Neuron (in vitro differentiated cells): ENCODE measurements around the gene KHDRBS2.

Experiments
- H2AFZ ChIP-seq: one replicate; pipeline ENCODE4 v1.6.1; 2013; ENCODE audit warnings: low read depth, mild to moderate bottlenecking, inconsistent platforms, low read length, moderate library complexity
- H3K27me3 ChIP-seq: one replicate; pipeline ENCODE4 v1.6.1; 2013; ENCODE audit warnings: low read length; ENCODE audit not compliant: insufficient read depth
- H3K36me3 ChIP-seq: one replicate; pipeline ENCODE4 v1.6.1; 2013; ENCODE audit warnings: low read length; ENCODE audit not compliant: insufficient read depth
- H3K4me1 ChIP-seq: one replicate; pipeline ENCODE4 v1.6.1; 2013; ENCODE audit warnings: low read length; ENCODE audit not compliant: insufficient read depth
- H3K4me3 ChIP-seq: 2 replicates; pipeline ENCODE4 v1.5.1; 2013; ENCODE audit warnings: mild to moderate bottlenecking, low read length, moderate library complexity
- H3K9me3 ChIP-seq: one replicate; pipeline ENCODE4 v1.6.1; 2013; ENCODE audit warnings: low read length

Gene KHDRBS2

DNA sequence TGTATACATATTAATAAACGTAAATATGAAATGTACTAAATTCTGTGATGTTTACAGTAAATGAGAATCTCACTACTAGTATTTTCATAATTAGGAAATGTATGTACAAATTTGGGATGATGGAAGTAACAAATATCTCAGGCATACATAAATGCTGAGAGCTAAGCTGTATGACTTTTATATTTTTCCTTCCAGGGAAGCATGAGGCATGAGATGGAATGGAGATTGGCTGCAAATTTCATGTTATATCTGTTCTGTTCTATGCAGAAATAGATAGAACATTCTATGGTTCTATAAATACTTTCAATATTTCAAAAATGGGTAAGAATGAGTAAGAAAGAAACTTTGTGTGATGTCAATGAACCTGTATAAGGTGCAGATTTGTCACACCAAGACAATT, 335.2 kb downstream of the KHDRBS2 start:
- Histone ChIP-seq H3K4me1 (peaks cover 20% of the 10 kb centered on the region), H3K36me3 (no peaks in the 10 kb centered on the region), H2AFZ (no peak overlapping the region), H3K9me3 (no peaks in the 10 kb centered on the region), H3K27me3 (no peaks in the 10 kb centered on the region), H3K4me3 (no peak overlapping the region)

DNA sequence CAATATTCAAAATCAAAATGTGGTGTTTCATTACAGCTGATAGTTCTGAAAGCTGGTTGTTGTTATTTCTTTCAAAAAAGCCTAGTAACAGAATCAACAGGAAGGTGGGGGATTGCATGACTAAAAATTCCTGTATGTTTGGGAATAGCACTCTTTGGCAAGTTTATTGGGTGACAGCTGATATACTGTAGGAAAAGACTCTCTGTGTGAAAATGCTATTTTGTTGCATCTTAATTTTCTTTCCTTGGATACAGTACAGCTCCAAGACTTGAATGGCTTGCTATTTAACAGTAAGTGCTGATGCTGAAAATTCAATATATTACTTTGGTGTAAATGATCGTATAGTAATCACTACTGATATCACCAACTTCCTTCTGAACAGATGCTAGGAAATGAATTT, 336.1 kb downstream of the KHDRBS2 start:
- H3K27me3 ChIP-seq = no peaks in the 10 kb centered on the region
- H3K9me3 ChIP-seq = no peaks in the 10 kb centered on the region
- H3K4me1 ChIP-seq = peaks cover 20% of the 10 kb centered on the region

DNA sequence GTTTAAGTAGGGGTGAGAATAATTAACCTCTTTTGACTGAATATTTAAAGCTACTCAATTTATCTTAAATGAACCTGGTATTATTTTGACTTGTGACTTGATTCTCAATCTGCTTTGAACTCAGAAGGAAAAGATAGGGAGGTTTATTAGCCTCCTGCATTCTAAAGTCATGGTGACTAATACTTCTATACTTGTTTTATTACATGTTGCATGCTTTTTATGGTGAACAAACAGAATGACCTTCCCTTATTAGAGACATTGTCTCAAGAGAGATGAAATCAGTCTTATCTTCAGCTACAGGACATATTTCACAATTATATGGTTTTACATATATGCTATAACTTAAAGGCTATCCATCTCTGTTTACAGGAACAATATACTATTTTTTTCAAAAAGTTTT, 336.9 kb downstream of the KHDRBS2 start:
- Histone ChIP-seq H3K4me3 (no peak overlapping the region), H3K4me1 (peaks cover 20% of the 10 kb centered on the region)

More for the DNA sequence above, 336.1 kb downstream of the KHDRBS2 start:
- no peak overlapping the region for H2AFZ ChIP-seq
- H3K4me3 ChIP-seq = no peak overlapping the region
- H3K36me3 ChIP-seq = no peaks in the 10 kb centered on the region

GRCh38 chr6:61947311-61947947, 338.6 kb downstream of the KHDRBS2 start:
- H2AFZ ChIP-seq = no peak overlapping the region
- no peaks in the 10 kb centered on the region for H3K9me3 ChIP-seq
- H3K36me3 ChIP-seq = no peaks in the 10 kb centered on the region
- H3K4me1 ChIP-seq = peaks cover 10% of the 10 kb centered on the region
- no peaks in the 10 kb centered on the region for H3K27me3 ChIP-seq
- H3K4me3 ChIP-seq = no peak overlapping the region

More for the DNA sequence above, 336.9 kb downstream of the KHDRBS2 start:
- H3K36me3 ChIP-seq = no peaks in the 10 kb centered on the region
- H3K27me3 ChIP-seq = no peaks in the 10 kb centered on the region
- H3K9me3 ChIP-seq = no peaks in the 10 kb centered on the region
- H2AFZ ChIP-seq = no peak overlapping the region

- H3K36me3 ChIP-seq = no peaks in the 10 kb centered on the region
Observed at GRCh38 chr6:61940919-61941318, 345.1 kb downstream of the KHDRBS2 start.

GRCh38 chr6:61935242-61935846, 350.7 kb downstream of the KHDRBS2 start:
- H3K9me3 ChIP-seq = no peaks in the 10 kb centered on the region
- H3K4me1 ChIP-seq = peaks cover 17% of the 10 kb centered on the region
- H3K36me3 ChIP-seq = no peaks in the 10 kb centered on the region
- no peaks in the 10 kb centered on the region for H3K27me3 ChIP-seq
- no peak overlapping the region for H2AFZ ChIP-seq
- H3K4me3 ChIP-seq = no peak overlapping the region

More at GRCh38 chr6:61940919-61941318, 345.1 kb downstream of the KHDRBS2 start:
- no peaks in the 10 kb centered on the region for H3K9me3 ChIP-seq
- no peak overlapping the region for H2AFZ ChIP-seq
- no peaks in the 10 kb centered on the region for H3K27me3 ChIP-seq
- H3K4me3 ChIP-seq = no peak overlapping the region
- peaks cover 1% of the 10 kb centered on the region for H3K4me1 ChIP-seq

GRCh38 chr6:61909486-61909885, 376.5 kb downstream of the KHDRBS2 start:
- Histone ChIP-seq H3K36me3 (no peaks in the 10 kb centered on the region), H2AFZ (no peak overlapping the region), H3K4me3 (no peak overlapping the region), H3K9me3 (no peaks in the 10 kb centered on the region), H3K27me3 (no peaks in the 10 kb centered on the region), H3K4me1 (no peaks in the 10 kb centered on the region)

DNA sequence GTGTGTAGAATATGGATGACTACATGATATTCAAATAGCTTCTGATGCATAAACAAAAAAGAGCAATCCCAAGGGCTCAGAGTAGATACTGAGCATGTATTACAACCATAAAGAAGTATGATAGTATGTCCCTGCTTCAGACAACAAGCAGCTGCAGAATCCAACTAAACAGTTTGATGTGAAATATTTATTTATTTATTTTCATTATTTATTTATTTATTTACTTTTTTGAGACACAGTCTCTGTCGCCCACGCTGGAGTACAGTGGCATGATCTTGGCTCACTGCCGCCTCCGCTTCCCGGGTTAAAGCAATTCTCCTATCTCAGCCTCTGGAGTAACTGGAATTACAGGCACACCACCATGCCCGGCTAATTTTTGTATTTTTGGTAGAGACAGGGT, 384.3 kb downstream of the KHDRBS2 start:
- Histone ChIP-seq H3K36me3 (peaks cover 2% of the 10 kb centered on the region), H3K4me3 (no peak overlapping the region), H3K9me3 (no peaks in the 10 kb centered on the region), H3K27me3 (no peaks in the 10 kb centered on the region), H2AFZ (no peak overlapping the region), H3K4me1 (no peaks in the 10 kb centered on the region)

DNA sequence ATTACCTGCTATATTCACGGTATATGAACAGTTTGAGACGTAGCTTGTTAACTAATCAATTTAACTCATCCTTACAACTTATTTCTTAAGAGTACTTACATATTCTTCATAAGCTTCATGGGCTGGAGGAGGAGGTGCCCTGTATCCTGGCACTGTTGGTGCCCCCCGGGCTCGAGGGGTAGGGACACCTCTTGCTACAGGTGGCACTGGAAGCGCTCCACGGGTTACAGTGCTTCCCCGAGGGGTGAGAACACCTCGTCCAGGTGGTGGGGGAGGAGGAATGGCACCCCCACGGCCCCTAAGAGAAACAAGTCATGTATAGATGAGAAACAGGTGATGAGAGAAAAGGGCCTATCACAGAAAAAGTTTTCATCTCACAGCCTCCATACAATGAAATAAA, 391.5 kb downstream of the KHDRBS2 start:
- H3K9me3 ChIP-seq = no peaks in the 10 kb centered on the region
- no peak overlapping the region for H3K4me3 ChIP-seq
- no peak overlapping the region for H2AFZ ChIP-seq
- no peaks in the 10 kb centered on the region for H3K4me1 ChIP-seq
- H3K36me3 ChIP-seq = no peaks in the 10 kb centered on the region
- H3K27me3 ChIP-seq = no peaks in the 10 kb centered on the region

DNA sequence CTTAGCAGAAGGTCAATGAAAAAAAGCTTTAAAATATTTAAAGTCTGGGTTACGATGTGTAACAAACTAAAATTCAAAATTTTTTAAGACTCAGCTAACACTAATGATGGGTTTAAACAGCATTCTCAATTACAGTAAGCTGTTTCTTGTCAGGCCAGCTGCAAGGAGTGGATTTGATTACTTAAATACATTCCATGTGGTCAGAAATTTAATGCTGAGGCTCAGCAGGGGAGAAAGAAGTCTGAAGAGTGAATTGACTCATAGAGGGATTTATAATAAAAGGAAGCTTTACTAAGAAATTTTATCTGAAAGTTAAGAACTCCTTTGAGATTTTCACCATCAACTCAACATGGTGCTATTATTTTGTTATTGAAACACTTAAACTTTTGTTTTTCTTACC, 398.6 kb downstream of the KHDRBS2 start:
- no peaks in the 10 kb centered on the region for H3K9me3 ChIP-seq
- no peak overlapping the region for H2AFZ ChIP-seq
- H3K4me1 ChIP-seq = no peaks in the 10 kb centered on the region
- no peaks in the 10 kb centered on the region for H3K27me3 ChIP-seq
- no peak overlapping the region for H3K4me3 ChIP-seq
- no peaks in the 10 kb centered on the region for H3K36me3 ChIP-seq

GRCh38 chr6:61886608-61887259, 399.3 kb downstream of the KHDRBS2 start:
- Histone ChIP-seq H2AFZ (no peak overlapping the region), H3K27me3 (no peaks in the 10 kb centered on the region), H3K9me3 (no peaks in the 10 kb centered on the region), H3K4me1 (no peaks in the 10 kb centered on the region), H3K36me3 (no peaks in the 10 kb centered on the region), H3K4me3 (no peak overlapping the region)

DNA sequence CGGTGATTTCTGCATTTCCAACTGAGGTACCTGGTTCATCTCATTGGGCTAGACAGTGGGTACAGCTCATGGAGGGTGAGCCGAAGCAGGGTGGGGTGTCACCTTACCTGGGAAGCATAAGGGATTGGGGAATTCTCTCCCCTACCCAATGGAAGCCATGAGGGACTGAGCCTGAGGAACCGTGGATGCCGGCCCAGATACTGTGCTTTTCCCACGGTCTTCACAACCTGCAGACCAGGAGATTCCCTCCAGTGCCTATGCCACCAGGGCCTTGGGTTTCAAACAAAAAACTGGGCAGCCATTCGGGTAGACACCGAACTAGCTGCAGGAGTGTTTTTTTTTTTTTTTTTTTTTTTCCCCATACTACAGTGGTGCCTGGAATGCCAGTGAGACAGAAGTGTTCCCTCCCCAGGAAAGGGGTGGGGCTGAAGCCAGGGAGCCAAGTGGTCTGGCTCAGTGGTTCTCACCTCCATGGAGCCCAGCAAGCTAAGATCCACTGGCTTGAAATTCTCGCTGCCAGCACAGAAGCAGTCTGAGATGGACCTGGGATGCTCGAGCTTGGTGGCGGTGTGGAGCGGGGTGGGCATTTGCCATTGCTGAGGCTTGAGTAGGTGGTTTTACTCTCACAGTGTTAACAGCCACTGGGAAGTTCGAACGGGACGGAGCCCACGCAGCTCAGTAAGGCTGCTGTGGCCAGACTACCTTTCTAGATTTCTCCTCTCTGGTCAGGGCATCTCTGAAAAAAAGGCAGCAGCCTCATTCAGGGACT, 416.2 kb downstream of the KHDRBS2 start:
- H3K36me3 ChIP-seq = no peaks in the 10 kb centered on the region
- no peaks in the 10 kb centered on the region for H3K4me1 ChIP-seq
- H3K4me3 ChIP-seq = no peak overlapping the region
- H2AFZ ChIP-seq = no peak overlapping the region
- no peaks in the 10 kb centered on the region for H3K9me3 ChIP-seq
- no peaks in the 10 kb centered on the region for H3K27me3 ChIP-seq

GRCh38 chr6:61868507-61869080, 417.4 kb downstream of the KHDRBS2 start:
- Histone ChIP-seq H3K9me3 (no peaks in the 10 kb centered on the region), H3K36me3 (no peaks in the 10 kb centered on the region), H3K4me3 (no peak overlapping the region), H3K4me1 (no peaks in the 10 kb centered on the region), H2AFZ (no peak overlapping the region), H3K27me3 (no peaks in the 10 kb centered on the region)
